HG03439 (cell line): ENCODE measurements around the gene TMEM119.

ENCODE experiments used
- ATAC-seq: cut with Tn5 transposase; IDR thresholded peaks from one replicate; pipeline ENCODE4 v1.9.1; 2021; ENCODE audit warnings: mild to moderate bottlenecking, moderate library complexity; ENCODE audit not compliant: unreplicated experiment

Gene TMEM119, protein sequence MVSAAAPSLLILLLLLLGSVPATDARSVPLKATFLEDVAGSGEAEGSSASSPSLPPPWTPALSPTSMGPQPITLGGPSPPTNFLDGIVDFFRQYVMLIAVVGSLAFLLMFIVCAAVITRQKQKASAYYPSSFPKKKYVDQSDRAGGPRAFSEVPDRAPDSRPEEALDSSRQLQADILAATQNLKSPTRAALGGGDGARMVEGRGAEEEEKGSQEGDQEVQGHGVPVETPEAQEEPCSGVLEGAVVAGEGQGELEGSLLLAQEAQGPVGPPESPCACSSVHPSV

DNA sequence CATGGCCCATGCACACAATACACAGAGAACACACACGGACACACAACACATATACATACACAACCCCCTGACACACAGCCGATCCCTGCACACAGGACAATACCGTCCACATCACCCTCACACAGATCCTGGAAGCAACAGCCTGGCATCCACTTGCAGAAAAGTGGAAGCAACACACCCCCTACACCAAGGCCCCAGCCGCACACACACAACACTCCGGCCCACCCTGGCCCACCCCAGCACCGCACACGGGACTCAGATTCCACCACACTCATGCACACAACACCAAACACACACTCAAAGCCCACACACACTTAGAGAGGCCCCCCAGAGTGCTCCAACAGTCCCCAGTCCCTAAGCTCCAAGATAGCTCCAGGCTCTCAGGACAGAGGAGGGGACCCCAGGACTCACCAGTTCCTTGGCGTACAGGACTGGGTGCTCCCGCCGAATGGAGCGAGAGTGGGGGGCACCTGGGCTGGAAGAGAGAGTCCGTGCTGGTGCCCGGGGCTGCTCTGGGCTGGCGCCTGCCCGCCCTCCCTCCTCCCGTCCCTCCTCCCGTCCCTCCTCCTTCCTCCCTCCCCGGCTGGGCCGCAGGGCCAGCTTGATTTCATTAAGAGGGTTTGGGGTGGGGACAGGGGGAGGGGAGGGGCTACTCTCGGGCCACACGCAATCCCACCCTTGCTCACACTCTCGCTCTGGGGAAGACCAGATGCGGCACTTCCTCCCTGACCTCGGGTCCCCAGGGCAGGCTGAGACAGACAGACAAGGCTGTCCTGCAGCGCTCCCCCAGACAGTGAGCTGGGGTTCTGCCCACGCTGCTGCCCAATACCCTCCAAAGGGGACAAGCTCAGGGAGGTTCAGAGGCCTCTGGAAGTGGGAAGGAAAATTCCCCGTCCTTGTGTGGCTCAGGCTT is at the start of gene TMEM119:
Gene TMEM119, minus strand, starts transcription at position 526 of the 913 bp plus-strand sequence. CDS start 5,701 bp downstream, outside the sequence.
- no peak for ATAC-seq

- ATAC-seq = no peak
These were observed 49.0 kb upstream of the TMEM119 start for GRCh38 chr12:108646600-108647579.

DNA sequence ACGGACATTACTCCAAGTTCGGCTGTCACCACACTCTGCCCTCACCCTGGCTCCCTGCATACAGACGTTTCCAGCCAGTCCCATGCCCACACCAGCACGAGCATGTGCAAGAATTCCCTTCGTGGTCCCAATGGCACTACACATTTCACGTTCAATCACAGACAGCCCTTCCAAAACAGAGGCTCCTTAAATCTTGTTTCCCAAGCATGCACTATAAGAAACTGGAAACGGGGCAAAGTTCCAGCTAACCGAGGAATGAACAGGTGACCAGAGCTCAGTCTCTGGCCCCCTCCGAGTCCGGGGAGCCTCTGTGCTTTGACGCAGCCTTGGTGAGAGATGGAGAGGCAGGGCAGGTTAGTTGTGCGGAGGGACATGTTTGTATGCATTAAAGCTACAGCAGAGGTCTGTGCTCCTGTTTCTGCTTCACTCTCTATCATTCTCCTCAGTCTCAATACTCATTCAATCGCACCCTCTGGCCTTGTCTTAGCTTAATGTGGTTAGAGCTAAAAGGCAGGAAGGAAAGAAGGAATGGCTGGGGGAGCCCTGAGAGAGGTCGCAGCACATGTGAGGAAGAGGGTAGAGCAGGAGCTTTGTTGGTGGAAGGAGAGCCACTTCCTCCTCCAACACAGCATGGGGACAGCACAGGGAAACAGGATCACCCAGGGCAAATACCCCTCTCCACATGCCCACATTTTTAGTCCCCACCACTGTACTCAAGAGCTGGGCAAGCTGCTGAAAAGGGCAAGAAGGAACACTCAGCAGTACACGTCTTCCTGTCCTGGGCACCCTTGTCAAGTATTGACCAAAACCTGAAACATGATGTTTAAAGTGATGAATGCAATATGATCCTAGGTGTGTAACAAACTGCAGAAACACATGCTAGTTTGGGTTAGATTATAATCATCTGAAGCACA is 48.1 kb upstream of the TMEM119 start:
- ATAC-seq = no peak

GRCh38 chr12:108644811-108645120 is 46.9 kb upstream of the TMEM119 start:
- no peak for ATAC-seq

GRCh38 chr12:108643941-108644810 is 46.3 kb upstream of the TMEM119 start:
- no peak for ATAC-seq

DNA sequence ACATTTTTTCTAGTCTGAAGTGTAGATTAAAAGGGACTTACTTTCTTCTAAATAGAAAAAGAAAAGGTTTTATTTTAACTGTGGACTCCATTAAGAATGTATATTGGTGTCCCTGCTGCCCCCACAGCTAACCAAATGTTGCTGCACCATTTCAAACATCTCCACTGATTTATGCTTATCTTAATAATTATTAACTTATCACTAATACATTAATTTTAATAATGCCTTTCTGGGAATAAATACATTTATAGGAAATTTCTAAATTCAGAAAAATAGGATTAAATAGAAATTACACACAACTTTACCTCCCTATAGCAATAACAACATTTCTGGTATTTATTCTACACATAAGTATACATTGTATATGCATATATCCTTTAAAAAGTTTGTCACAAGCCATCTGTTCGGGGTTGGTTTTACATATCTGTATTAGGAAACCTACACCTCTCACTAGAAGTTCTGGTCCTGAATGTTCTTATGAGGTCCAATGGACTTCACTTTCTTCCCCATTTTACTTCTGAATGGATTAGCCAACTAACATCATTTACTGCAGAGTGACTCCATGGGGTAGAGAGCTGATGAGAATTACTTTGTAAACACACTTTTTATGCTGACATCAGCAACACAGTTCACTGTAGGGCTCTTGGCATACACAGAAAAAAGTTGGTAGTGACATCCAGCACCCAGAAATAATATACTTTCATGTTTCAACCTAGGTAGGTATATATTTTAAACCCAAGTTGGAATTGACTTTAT is 45.2 kb upstream of the TMEM119 start:
- no peak for ATAC-seq

DNA sequence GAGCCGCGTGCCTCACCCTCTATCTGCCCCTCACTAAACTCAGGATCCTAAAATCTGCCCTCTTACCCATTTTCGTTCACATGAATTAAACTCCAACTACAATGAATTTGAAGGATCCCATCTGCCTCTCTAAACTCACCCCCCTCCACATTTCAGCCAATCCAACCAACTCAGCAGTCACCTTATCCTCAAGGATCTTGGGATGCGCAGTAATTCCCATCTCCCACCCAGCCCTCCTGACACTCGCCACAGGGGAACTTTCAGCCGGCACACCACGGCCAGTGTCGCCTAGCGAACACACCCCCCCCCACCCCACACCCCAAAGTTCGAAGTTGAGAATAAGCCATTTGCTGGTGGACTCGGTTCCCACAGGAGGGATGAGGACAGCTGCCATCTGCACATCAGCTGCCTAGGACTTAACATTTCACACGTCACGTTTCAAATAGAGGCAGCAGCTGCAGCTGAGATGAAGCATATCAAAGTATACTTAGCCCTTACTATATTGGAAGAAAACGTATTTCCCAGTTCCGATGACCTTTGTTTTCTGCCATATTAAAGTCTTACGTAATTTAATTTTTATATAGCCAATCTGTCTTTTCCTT is 44.5 kb upstream of the TMEM119 start:
- ATAC-seq = no peak

GRCh38 chr12:108641446-108642268 is 43.8 kb upstream of the TMEM119 start:
- ATAC-seq = no peak

DNA sequence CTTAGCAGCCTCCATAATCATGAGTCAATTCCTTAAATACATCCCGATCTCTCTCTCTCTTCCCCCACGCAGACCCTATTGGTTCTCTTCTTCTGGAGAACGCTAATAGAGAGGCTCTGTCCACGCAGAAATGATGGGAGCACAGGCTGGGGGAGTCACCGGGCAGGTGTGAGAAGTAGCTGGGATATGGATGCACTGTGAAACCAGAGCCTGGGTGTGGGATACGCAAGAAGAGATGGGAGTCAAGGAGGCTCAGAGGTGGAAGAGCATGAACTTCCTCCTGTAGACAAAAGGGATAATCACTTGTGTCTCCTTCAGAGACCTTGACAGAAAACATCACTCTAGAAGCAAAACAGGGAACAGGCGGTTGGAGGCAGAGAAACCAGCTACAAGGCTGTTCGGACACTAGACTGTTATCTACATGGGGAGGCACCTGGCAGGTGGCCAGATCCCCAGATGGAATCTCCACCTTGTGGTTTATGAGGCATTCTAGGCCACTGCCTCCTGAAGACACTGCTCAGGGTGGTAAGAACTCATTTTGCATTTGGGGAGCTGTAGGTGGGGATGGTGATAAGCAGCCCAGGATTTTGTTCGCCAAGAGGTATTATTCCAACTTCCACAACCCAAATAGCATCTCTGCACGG is 43.0 kb upstream of the TMEM119 start:
- no peak for ATAC-seq

GRCh38 chr12:108638997-108639822 is 41.3 kb upstream of the TMEM119 start:
- ATAC-seq = no peak

- ATAC-seq = no peak
These were observed 40.4 kb upstream of the TMEM119 start for GRCh38 chr12:108638141-108638827.

GRCh38 chr12:108637222-108637971 is 39.5 kb upstream of the TMEM119 start:
- no peak for ATAC-seq

- ATAC-seq = no peak
These were observed 38.3 kb upstream of the TMEM119 start for GRCh38 chr12:108635997-108636808.
